ENCODE measurements around the gene ZNF750.

The ZNF750 gene

DNA sequence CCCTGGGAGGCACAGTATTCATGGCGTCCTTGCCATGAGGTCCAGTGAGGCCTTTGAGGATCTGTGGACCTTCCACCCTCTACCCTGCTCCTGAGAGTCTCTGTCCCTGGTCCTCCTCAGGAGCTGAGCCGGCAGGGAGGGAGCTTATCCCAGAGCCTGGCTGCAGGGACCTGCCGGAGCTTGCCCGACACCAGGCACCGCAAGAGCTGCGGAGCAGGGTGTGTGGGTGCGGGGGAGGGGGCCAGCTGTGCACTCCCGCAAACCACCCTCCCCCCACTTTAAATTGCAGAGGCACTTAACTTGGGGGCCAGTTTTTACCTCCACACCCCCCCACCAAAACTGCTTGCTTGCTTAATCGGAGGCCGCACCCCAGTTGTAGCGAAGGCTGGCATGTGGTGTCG, 609 bp upstream of the ZNF750 start:
- no peak for DNase-seq (ENCODE audit: low spot score)
- H3K9me3 Mint-ChIP-seq, result no peaks in the 10 kb centered on the region
- H3K36me3 Mint-ChIP-seq (ENCODE audit: low read depth), result no peaks in the 10 kb centered on the region
- peaks cover 3% of the 10 kb centered on the region for H3K4me1 Mint-ChIP-seq (ENCODE audit: low read depth)
- no peaks in the 10 kb centered on the region for H3K27me3 Mint-ChIP-seq (ENCODE audit: low read depth)
- no peak overlapping the region for H3K27ac Mint-ChIP-seq
- no peak overlapping the region for H3K4me3 Mint-ChIP-seq

DNA sequence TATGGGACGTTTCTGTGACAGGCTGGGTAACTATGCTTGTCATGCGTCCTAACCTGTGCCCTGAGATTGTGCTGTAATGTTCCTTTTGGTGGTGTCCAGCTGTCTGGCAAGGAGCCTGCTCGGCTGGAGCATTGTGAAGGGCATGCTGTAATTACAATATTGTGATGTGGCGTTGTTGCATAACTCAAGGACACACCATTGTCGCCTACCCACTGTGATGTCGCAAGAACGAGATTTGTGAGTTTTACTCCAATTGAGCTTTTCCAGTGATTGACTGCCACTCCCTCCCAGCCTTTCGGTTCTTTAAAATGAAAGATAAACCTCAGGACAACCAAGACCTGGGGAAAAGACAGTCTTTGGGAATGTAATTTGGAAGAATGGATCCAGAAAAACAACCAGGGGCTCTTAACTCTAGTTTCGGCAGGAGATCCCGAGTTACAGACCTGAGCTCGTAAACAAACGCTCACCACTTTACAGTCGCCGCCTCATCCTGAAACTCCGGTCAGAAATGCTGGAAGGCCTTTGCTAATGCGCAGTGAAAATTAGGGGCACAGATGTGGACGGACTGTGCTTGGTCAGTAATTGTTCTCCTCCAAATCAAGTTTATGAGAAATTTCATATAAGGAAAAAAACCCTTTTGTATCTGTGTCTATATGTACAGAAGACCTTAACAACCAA, 1.3 kb downstream of the ZNF750 start:
- Mint-ChIP-seq H3K27ac (no peak overlapping the region), H3K4me1 (ENCODE audit: low read depth) (no peaks in the 10 kb centered on the region), H3K4me3 (no peak overlapping the region), H3K27me3 (ENCODE audit: low read depth) (no peaks in the 10 kb centered on the region), H3K36me3 (ENCODE audit: low read depth) (no peaks in the 10 kb centered on the region), H3K9me3 (no peaks in the 10 kb centered on the region)
- no peak for DNase-seq (ENCODE audit: low spot score)

DNA sequence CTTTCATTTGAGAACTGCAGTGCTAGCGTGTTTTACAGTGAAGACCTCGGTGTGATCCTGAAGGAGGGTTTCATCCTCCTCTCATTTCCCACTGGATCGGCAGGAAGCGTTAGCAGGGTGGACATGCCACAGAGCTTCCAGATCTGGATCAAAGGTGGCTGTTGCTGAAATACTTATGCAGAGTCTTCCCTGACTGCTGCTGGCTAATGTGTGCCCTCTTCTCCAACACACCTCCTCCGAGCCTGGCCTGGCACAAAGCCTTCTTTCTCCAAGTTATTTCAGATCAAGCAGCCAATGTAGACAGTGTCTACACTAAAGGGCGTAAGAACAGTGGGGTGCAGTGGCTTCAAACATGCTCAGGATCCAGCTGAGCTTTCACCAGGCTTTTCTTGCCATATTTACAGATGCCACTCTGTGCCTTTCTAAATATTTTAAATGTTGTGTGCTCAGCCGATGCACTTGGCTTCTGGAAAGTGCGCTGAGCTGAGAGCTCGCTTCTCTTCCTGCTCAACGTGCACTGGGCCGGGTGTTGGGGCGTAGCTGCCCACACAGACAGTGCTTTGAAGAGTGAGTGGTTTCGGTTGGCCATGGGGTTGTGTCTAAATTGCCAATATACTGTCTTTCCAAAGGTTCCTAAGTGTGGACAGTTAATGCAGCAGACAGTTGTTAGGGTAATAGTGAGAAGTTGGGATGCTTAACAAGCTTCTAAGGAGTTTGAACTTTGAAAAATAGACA, 2.1 kb downstream of the ZNF750 start:
- Mint-ChIP-seq H3K27me3 (ENCODE audit: low read depth) (no peaks in the 10 kb centered on the region), H3K4me1 (ENCODE audit: low read depth) (no peaks in the 10 kb centered on the region), H3K36me3 (ENCODE audit: low read depth) (no peaks in the 10 kb centered on the region), H3K9me3 (no peaks in the 10 kb centered on the region), H3K4me3 (no peak overlapping the region), H3K27ac (no peak overlapping the region)
- DNase-seq (ENCODE audit: low spot score), result no peak

DNA sequence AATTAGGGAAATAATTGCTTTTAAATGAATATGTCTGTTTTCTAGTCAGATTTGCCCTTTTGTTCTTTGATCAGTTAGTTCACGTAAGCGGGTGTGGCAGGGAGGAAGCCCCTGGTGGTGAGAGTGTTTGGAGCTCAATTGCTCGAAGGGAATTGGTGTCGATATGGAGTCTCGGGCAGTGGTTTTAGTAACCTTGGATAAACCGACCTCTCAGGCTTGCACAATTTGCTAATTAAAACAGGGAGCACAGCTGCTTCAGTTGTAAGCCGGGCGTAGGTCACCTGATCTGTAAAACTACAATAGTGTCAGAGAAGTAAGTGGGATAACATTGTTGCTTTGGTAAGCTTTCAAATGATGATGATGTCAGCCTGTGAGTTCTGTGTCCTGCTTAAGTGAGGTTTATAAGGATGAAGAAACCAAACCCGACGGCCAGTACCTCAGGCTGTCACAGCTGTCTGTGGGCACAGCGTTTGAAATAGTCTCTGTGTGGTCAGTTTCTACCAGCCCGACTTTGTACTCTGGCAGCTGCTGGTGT, 2.9 kb downstream of the ZNF750 start:
- no peaks in the 10 kb centered on the region for H3K4me1 Mint-ChIP-seq (ENCODE audit: low read depth)
- no peak overlapping the region for H3K27ac Mint-ChIP-seq
- no peaks in the 10 kb centered on the region for H3K27me3 Mint-ChIP-seq (ENCODE audit: low read depth)

DNA sequence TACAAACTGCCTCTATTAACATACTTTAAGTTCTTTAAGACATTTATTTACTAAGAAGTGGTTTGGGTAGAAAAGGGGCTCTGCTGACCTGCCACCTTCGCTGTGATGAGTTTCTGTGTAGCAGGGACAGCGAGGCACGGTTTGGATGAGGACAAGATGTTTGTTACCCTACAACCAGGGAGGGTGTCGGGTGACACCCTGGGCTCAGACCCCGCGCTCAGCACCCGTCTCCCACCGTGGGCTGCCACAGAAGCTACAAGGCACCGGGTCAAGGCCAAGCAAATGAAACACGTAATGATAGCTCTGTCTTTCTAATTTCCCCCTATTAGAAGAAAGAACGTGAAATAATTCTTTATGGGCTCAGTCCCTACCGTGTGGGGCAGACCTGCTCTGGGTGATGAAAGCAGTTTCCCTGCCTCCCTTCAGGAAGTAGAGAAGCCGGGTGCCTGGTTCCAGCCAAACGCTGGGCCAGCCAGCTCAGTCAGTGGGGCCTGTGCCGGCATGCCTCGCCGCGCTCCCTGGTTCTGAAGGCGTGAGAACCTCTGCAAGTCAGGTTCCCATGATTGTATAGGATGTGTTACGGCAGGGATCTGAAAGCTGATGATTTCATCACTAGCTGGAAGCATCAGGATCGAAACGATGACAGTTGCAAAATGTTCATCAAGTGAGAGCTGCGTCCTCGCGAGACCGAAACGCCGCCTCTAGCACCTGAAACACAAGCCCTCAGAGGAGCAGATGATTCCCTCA, 3.9 kb downstream of the ZNF750 start:
- no peaks in the 10 kb centered on the region for H3K27me3 Mint-ChIP-seq (ENCODE audit: low read depth)
- H3K27ac Mint-ChIP-seq, result no peak overlapping the region

More for the DNA sequence above, 2.9 kb downstream of the ZNF750 start:
- no peak for DNase-seq (ENCODE audit: low spot score)
- no peak overlapping the region for H3K4me3 Mint-ChIP-seq
- H3K36me3 Mint-ChIP-seq (ENCODE audit: low read depth), result no peaks in the 10 kb centered on the region
- H3K9me3 Mint-ChIP-seq, result no peaks in the 10 kb centered on the region

DNA sequence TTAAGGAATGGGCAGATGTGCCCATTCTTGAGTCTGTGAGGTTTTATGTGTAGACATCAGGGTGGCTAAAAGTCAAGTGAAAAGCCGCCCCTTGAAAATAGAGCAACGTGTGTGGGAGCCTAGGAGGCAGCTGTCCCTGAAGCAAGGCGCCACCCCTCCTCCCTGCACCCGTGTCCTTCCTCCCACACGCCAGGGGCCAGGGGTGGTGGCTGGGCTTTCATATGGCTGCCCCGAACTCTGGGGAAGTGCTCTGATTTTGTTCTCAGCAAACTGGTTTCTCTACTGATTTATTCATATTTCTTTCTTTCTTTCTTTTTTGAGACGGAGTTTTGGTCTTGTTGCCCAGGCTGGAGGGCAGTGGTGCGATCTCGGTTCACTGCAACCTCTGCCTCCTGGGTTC, 4.7 kb downstream of the ZNF750 start:
- no peak for DNase-seq (ENCODE audit: low spot score)
- Mint-ChIP-seq H3K4me1 (ENCODE audit: low read depth) (no peaks in the 10 kb centered on the region), H3K27ac (no peak overlapping the region), H3K27me3 (ENCODE audit: low read depth) (no peaks in the 10 kb centered on the region), H3K9me3 (no peaks in the 10 kb centered on the region), H3K4me3 (no peak overlapping the region), H3K36me3 (ENCODE audit: low read depth) (no peaks in the 10 kb centered on the region)

More for the DNA sequence above, 3.9 kb downstream of the ZNF750 start:
- H3K9me3 Mint-ChIP-seq, result no peaks in the 10 kb centered on the region
- no peak overlapping the region for H3K4me3 Mint-ChIP-seq
- H3K36me3 Mint-ChIP-seq (ENCODE audit: low read depth), result no peaks in the 10 kb centered on the region
- no peak for DNase-seq (ENCODE audit: low spot score)
- H3K4me1 Mint-ChIP-seq (ENCODE audit: low read depth), result no peaks in the 10 kb centered on the region

DNA sequence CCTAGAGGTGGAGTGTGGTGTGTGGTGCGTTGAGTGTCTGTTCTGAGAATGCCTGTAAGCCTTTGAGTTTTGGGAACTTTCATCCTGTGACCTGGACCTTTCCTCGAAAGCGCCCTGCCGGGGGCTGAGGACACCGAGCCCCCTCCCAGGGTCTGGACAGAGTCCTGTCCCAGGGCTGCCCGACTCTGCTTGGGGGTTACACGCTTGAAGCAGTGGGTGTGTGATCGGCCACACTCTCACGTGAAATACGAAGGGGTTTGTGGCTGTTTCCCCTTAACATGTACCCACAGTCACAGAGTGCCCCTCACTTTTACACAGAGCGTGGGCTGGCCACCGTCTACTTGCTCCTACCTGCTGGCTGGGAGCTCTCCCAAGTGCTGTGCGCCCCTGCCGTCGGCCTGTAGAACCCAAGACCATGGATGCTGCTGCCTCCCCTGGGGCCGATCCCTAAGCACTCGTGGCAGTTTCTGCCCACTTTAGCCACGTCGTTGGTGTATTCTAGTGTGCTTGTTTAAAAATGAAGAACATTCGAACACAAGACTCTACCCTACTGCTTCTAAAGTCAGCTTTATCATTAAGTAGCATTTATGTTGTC, 6.8 kb downstream of the ZNF750 start:
- H3K4me3 Mint-ChIP-seq, result no peak overlapping the region
- H3K4me1 Mint-ChIP-seq (ENCODE audit: low read depth), result no peaks in the 10 kb centered on the region
- no peak overlapping the region for H3K27ac Mint-ChIP-seq
- peaks cover 14% of the 10 kb centered on the region for H3K36me3 Mint-ChIP-seq (ENCODE audit: low read depth)
- H3K9me3 Mint-ChIP-seq, result no peaks in the 10 kb centered on the region
- no peak for DNase-seq (ENCODE audit: low spot score)
- no peaks in the 10 kb centered on the region for H3K27me3 Mint-ChIP-seq (ENCODE audit: low read depth)

DNA sequence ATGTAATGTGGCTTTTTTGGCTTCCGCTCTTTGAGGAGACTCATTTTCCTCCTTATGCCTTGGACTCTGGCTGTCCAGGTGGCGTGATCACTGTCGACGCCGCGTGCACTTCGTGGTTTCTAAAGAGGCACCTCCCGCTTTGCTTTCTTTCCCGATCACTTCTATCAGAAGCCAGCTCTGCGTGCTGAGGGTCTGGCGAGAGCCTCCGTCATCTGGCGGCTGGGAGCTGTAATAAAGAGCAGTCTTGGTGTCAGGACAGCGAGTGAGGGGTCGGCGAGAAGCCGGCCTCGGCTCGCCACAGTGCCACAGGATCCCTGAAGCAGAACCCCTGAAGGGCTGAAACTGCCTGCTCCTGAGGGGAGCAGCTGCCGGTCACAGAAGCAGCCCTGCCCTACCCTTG, 7.4 kb downstream of the ZNF750 start:
- H3K27ac Mint-ChIP-seq, result no peak overlapping the region
- no peak for DNase-seq (ENCODE audit: low spot score)
- H3K36me3 Mint-ChIP-seq (ENCODE audit: low read depth), result peaks cover 19% of the 10 kb centered on the region
- H3K4me3 Mint-ChIP-seq, result no peak overlapping the region
- no peaks in the 10 kb centered on the region for H3K9me3 Mint-ChIP-seq
- no peaks in the 10 kb centered on the region for H3K27me3 Mint-ChIP-seq (ENCODE audit: low read depth)
- no peaks in the 10 kb centered on the region for H3K4me1 Mint-ChIP-seq (ENCODE audit: low read depth)

DNA sequence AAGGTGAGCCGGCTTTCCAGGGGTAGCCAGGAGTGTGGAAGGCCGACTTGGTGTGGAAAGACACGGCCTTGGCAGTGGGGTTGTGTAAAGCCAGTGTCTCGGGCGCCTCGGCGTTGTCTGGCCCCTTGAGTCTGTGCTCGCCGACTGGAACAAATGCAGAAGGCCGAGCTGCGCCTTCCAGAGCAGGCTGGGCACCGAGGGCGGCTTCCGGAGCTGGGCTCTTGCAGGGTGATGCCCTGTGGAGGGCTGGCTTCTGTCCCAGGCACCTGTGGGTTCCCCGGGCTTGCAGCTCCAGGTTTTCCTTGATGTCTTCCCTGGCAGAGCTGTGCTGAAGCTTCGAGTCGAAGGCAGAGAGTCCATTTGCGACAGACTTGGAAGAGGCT, 8.0 kb downstream of the ZNF750 start:
- Mint-ChIP-seq H3K27ac (no peak overlapping the region), H3K9me3 (no peaks in the 10 kb centered on the region), H3K36me3 (ENCODE audit: low read depth) (peaks cover 24% of the 10 kb centered on the region), H3K4me1 (ENCODE audit: low read depth) (peaks cover 3% of the 10 kb centered on the region), H3K4me3 (no peak overlapping the region), H3K27me3 (ENCODE audit: low read depth) (no peaks in the 10 kb centered on the region)
- no peak for DNase-seq (ENCODE audit: low spot score)

DNA sequence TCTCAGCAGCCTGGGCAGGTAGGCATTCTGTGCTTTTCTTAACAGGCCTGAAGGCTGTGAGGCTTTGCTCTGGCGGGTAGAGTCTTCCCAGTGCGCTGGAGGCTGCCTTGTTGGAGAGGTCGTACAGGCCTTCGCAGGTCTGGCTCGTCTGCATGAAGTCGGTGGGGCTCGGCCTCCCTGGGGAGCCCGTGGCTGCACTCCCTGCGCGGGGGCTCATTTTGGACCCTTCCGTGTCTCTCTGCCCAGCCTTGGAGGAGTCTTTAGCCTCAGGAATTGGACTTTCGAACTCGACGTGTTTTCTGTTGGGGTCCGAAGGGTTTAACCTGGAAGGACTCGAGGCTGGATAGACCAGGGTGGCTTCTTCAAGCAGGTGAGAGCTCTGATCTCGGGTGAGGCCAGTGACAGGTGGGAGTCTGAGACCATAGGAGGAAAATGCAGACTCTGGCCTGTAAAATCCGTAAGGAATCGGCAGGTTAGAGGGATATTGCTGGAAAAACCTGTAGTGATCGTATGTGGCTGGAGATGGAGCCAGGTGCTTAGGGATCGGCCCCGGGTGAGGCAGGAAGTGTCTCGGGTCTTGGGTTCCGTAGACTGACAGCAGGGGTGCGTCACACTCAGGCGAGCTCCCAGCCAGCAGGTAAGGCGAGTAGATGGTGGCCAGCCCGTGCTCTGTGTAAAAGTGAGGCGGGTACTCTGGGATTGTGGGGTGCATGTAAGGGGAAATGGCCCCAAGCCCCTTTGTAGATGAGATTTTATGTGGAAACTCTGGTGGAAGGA, 8.6 kb downstream of the ZNF750 start:
- Mint-ChIP-seq H3K4me3 (no peak overlapping the region), H3K36me3 (ENCODE audit: low read depth) (peaks cover 24% of the 10 kb centered on the region), H3K27ac (no peak overlapping the region), H3K27me3 (ENCODE audit: low read depth) (no peaks in the 10 kb centered on the region), H3K9me3 (no peaks in the 10 kb centered on the region), H3K4me1 (ENCODE audit: low read depth) (peaks cover 3% of the 10 kb centered on the region)
- no peak for DNase-seq (ENCODE audit: low spot score)

DNA sequence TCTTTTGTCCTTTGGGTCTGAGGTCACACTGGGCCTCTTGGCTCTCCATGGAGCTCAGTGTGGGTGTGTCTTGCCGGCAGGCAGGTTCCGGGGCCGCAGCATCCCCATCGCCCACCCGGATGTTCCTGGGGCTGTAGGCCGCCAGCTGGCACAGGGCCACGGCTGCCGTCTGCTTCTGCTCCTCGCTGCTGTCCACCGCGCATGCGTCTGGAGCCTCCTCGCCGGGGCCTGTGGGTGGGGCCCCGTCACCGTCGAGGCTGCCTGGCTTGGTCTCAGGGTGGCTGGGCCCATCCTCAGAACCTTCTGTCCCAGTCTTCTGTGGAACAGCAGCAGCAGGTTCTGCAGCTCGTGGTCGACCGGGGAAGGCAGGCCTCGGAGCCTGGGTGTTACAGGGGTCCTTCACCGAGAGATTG, 9.6 kb downstream of the ZNF750 start:
- Mint-ChIP-seq H3K9me3 (no peaks in the 10 kb centered on the region), H3K27me3 (ENCODE audit: low read depth) (no peaks in the 10 kb centered on the region), H3K4me1 (ENCODE audit: low read depth) (peaks cover 3% of the 10 kb centered on the region), H3K4me3 (no peak overlapping the region), H3K36me3 (ENCODE audit: low read depth) (peaks cover 24% of the 10 kb centered on the region), H3K27ac (no peak overlapping the region)
- DNase-seq (ENCODE audit: low spot score), result no peak

DNA sequence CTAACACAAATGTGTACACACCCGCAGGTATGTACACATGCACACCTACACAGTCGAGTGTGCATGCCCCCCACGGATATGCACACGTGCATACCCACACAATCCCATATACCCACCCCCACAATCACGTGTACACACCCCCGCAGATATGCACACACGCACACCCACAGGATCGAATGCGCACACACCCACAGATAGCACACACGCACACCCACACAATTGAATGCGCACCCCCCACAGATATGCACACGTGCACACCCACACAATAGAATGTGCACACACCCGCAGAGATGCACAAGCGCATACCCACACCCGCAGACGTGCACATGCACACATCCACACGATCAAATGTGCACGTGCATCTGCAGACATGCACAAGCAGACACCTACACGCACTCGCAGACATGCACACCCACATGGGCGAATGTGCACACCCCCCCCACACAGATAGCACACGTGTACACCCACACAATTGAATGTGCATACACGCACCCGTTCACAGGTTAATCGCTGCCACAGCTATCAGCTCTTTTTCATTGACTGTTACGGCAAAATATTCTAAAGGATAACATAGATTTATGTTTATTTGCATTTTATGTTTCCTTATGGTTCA, 10.8 kb downstream of the ZNF750 start:
- no peak for DNase-seq (ENCODE audit: low spot score)
- H3K4me1 Mint-ChIP-seq (ENCODE audit: low read depth), result peaks cover 3% of the 10 kb centered on the region
- no peak overlapping the region for H3K4me3 Mint-ChIP-seq
- H3K27me3 Mint-ChIP-seq (ENCODE audit: low read depth), result no peaks in the 10 kb centered on the region
- H3K27ac Mint-ChIP-seq, result no peak overlapping the region
- peaks cover 24% of the 10 kb centered on the region for H3K36me3 Mint-ChIP-seq (ENCODE audit: low read depth)
- H3K9me3 Mint-ChIP-seq, result no peaks in the 10 kb centered on the region

DNA sequence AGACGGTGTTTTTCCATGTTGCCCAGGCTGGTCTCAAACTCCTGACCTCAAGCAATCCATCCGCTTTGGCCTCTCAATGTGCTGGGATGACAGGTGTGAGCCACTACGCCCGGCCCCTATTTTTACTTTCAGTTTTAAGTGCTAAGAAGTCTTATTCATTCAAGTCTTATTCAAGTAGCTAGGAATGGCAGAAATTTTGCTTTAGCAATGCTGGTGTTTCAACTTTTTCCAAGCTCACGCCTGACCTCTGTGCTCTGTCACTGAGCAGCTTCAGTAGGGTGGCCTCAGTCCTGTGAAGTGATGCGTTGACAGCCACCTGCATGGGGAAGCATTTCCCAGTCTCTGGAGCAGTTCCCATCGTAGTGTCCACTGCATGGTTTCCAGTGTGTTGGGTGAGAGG, 12.9 kb downstream of the ZNF750 start:
- Mint-ChIP-seq H3K4me3 (no peak overlapping the region), H3K4me1 (ENCODE audit: low read depth) (peaks cover 3% of the 10 kb centered on the region), H3K9me3 (no peaks in the 10 kb centered on the region), H3K36me3 (ENCODE audit: low read depth) (peaks cover 32% of the 10 kb centered on the region), H3K27ac (no peak overlapping the region), H3K27me3 (ENCODE audit: low read depth) (no peaks in the 10 kb centered on the region)
- DNase-seq (ENCODE audit: low spot score), result no peak
